SH-SY5Y (cell line): Measurements from ENCODE around the gene MST1R.

Source experiments
- GATA2 ChIP-seq: IDR thresholded peaks from 2 replicates; pipeline ENCODE4 v1.6.1; 2011; ENCODE audit warnings: mild to moderate bottlenecking, low read depth, low read length
- GATA3 ChIP-seq: IDR thresholded peaks from 2 replicates; pipeline ENCODE4 v1.6.1; 2011; ENCODE audit warnings: low read depth, mild to moderate bottlenecking, low read length, moderate library complexity

The MST1R gene

GRCh38 chr3:49925485-49925884 lies 21.8 kb upstream of the MST1R start:
- TF ChIP-seq GATA2, result no peak

GRCh38 chr3:49924683-49925082 lies 21.0 kb upstream of the MST1R start:
- TF ChIP-seq GATA3 (no peak), GATA2 (no peak)

- TF ChIP-seq GATA3, result no peak
- TF ChIP-seq GATA2, result no peak
These were observed 13.0 kb upstream of the MST1R start for GRCh38 chr3:49916686-49917085.

- TF ChIP-seq GATA2 (no peak), GATA3 (no peak)
These were observed 11.2 kb upstream of the MST1R start for GRCh38 chr3:49914906-49915305.

- TF ChIP-seq GATA2 (no peak), GATA3 (no peak)
These were observed 9.2 kb upstream of the MST1R start for GRCh38 chr3:49912881-49913281.

- TF ChIP-seq GATA3, result no peak
These were observed 7.9 kb upstream of the MST1R start for GRCh38 chr3:49911611-49912010.

- TF ChIP-seq GATA2 (no peak), GATA3 (no peak)
These were observed 7.4 kb upstream of the MST1R start for GRCh38 chr3:49911124-49911420.

GRCh38 chr3:49910409-49911123 lies 6.9 kb upstream of the MST1R start:
- TF ChIP-seq GATA3, result no peak
- no peak for TF ChIP-seq GATA2

- TF ChIP-seq GATA2 (no peak), GATA3 (no peak)
These were observed 4.9 kb upstream of the MST1R start for GRCh38 chr3:49908373-49909199.

GRCh38 chr3:49906073-49906743 lies 2.5 kb upstream of the MST1R start:
- TF ChIP-seq GATA2, result no peak
- no peak for TF ChIP-seq GATA3

- TF ChIP-seq GATA2 (no peak), GATA3 (no peak)
These were observed 945 bp downstream of the MST1R start for GRCh38 chr3:49902511-49903345.

GRCh38 chr3:49901366-49902339 lies 2.0 kb downstream of the MST1R start:
- TF ChIP-seq GATA3 (no peak), GATA2 (no peak)
